ENCODE results near the gene PSMB11.

GRCh38 chr14:23028799-23029198, 13.2 kb upstream of the PSMB11 start:
- TF ChIP-seq CTCF (IDR thresholded peaks at IDR 0.05): no peak
- no peak for TF ChIP-seq POLR2A (IDR thresholded peaks at IDR 0.05)
